Panc1 (cell line): ENCODE measurements around the gene SNX22.

Experiments used
- CTCF ChIP-seq: fragments of 450-650 bp; IDR thresholded peaks from 2 replicates; pipeline ENCODE4 v1.5.1; 2017; ENCODE audit warnings: mild to moderate bottlenecking
- POLR2AphosphoS5 ChIP-seq: IDR thresholded peaks from 2 replicates; pipeline ENCODE4 v1.6.1; 2012; ENCODE audit warnings: mild to moderate bottlenecking, low read depth, low read length, moderate library complexity
- REST ChIP-seq, 2 experiments: IDR thresholded peaks; 2 replicates each; pipeline ENCODE4 v1.6.1; 2011 to 2012; ENCODE audit warnings: low read depth in 2 of 2, control low read depth in 1 of 2, low read length in 1 of 2, mild to moderate bottlenecking in 1 of 2, moderate library complexity in 1 of 2; ENCODE audit not compliant: insufficient read depth in 1 of 2

DNA sequence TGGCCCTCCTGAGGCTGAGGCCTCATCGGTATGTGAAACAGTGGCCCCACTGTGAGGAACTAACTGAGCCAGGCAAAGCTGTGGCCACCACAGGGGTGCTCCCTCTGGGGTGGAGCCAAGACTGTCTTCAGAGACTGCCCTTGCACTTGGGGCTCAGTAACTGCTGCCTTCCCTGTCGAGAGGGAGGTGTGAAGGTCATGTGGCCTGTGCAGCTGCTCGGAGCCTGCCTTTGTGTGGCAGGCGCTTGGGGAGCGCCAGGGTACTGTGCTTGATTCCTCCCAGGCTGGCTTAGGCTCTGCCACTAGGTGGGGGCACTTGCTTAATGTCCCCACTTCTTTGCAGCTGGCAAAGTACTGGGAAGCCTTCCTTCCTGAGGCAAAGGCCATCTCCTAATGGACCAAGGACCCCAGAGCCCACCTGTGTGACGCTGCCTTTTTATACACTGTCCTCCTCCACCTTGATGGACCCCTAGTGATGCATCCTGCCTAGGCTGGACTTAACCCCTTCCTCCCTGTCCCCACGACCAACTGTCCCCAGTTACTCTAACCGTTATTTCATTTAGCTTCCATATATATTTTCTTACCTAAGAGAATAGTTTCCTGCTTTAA is 14.2 kb upstream of the SNX22 start:
- TF ChIP-seq POLR2AphosphoS5 (no peak), CTCF (no peak; the same call in 1 of the 2 replicates), REST (IDR thresholded peaks at IDR 0.05; ENCODE audit: insufficient read depth in 1 of 2, low read depth in 2 of 2, low read length in 1 of 2) (no peak)
